GM18517 (cell line): ENCODE results near the gene GRM4.

ENCODE experiments used
- ATAC-seq: cut with Tn5 transposase; IDR thresholded peaks from one replicate; pipeline ENCODE4 v1.9.1; 2021; ENCODE audit warnings: mild to moderate bottlenecking, moderate library complexity; ENCODE audit not compliant: unreplicated experiment

Gene GRM4

DNA sequence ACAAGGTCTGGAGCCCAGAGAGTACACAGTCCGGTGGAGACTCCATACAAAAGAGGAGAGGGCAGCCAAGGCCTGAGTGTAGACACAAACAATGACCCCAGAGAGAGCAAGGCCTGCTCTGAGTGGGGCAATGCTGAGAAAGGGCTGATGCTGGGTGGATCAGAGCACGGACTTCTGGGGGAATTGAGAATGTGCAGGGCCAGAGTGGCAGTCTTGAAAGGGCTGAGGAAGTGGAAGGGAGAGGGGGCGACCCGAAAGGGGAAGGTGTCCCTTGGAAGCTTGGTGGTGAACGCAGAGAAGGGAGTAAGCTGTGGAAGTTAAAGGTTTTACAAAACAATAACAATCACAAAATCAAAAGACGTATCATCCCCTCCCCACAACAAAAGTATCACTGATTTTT is 12.0 kb upstream of the GRM4 start:
- ATAC-seq = no peak

DNA sequence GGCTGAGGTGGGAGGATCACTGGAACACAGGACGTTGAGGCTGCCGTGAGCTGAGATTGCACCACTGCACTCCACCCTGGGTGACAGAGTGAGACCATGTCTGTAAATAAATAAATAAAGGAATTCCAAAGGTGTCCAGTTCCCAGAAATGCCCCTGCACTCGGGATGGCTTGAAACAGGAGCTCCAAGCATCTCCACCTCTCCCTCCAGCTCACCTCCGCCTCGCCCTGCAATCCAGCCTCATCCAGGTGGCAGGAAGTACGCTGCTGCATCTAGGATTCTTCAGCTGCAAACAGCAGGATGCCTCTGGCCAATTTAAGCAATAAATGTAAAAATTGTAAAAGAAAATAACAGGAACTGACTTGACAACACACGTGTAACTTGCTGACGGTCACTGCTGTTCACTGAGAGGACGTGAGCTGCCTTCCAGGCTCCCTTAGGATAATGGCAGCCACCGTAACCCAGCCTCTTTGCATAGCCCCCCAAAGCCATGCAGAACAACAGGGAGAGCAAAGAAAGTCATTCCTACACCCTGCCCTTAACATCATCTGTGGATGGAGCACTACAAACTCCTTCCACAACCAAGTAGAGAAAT is 11.4 kb upstream of the GRM4 start:
- no peak for ATAC-seq

DNA sequence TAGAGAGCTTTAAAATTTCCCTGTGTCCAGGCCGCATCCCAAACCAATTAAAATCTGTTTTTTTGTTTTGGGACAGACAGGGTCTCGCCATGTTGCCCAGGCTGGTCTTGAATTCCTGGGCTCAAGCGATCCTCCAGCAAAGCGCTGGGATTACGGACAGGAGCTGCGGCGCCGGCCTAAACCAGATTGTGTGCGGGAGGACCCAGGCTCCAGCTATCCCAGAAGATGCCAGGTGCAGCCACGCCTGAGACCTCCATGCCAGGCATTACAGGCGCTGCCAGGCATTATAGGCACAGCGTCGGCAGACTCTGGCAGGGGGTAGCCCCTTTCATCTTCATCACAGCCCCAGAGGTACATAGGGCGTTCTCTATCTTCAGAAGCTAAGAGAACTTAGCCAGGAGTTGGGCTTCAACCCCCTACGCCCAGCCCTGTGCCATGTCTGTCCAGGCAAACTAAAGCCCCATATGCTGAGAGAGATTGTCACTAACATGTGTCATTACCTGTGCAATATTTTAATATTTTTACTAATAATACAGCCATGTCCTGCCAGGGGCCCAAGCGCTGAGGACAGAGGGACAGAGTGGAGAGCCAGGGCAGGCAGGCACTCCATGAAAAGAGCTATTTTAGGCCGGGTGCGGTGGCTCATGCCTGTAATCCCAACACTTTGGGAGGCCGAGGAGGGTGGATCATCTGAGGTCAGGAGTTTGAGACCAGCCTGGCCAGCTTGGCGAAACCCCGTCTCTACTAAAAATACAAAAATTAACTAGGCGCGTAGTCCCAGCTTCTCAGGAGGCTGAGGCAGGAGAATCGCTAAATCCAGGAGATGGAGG is 9.8 kb upstream of the GRM4 start:
- ATAC-seq = no peak

DNA sequence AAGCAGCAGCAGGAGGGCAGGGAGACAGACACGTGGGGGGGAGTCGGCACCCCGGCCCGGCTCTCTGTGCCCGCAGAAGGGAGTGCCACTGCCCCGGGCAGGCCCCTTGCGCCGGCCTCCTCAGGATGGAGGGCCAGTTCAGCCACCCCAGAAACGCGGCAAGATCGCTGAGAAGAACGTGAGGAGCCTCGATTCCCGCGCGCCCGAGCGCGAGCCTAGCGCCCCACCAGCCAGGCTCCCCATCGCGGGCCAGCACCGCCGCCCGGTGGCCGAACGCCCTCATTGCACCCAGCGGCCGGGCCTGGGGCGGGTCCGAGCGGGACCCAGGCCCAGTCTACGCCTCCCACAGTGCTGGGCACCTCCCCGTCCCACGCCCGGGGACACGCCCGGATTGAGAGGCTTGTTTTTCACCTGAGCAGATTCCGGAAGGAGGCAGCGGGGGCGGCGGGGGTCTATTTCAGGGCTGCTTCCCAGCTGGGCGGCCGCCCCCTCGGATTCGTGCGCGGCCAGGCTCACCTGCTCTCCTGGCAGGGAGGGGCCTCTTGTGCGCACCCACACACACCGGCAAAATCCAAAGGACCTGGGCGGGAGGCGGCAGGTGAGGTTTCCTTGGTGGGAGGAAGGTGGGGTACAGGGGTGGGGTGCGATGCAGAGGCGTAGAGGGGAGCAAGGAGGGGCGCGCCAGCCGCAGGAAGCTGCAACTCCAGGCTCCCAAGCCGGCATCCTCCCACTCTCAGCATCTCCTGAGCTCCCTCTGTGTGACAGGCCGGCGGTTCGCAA is 9.0 kb upstream of the GRM4 start:
- ATAC-seq = no peak

DNA sequence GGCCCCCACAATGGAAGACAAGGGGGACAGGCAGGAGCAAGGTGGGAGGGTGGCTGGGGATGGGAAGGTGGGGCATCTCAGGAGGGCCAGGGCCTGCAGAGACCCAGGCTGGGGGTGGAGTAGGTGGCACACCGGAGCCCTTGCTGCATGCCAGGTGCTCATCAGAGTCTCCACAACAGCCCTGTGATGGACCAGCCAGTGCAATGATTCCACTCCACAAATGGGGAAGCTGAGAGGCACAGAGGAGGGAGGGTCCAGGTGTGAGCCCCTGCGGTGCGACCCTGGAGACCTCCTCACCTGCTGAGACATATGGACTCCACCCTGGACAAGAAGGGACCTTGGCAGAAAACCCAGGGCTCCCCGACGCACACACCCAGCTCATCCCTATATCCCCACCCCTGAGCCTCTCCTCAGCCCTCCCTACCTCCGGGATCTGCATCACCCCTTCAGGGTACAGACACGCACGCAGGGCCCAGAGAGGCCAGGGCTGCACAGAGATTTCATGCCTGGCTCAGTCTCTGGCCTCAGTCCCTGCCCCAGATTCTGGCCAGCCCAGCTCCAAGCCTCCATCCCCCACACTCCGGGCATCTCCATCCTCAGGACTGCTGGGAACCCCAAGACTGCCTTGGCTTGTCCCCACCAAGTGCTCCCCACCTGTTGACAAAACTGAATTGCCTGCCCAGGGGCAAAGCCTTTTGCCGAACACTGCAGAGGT is 7.1 kb upstream of the GRM4 start:
- no peak for ATAC-seq

DNA sequence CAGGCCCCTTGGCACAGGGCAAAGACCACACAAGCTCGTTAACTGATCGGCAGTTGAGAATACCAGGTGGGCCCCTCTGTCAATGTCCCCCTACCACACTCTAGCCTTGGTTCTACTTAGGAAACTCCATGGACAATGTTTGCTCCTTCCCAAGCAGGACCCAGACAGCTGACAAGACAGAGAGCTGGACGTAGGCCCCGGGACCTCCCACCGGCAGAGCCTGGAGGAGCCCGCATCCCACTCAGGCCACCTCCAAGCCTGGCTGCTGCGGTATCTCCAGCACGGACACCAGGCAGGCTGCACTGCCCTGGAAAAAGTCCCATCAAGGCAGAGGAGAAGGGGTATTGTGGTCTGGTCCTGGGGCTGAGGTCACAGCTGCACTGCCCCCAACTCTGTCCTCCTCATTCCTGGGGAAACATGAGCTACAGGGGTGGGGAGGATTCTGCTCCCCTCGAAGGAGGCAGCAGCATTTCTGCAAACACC is 6.2 kb upstream of the GRM4 start:
- ATAC-seq = no peak

DNA sequence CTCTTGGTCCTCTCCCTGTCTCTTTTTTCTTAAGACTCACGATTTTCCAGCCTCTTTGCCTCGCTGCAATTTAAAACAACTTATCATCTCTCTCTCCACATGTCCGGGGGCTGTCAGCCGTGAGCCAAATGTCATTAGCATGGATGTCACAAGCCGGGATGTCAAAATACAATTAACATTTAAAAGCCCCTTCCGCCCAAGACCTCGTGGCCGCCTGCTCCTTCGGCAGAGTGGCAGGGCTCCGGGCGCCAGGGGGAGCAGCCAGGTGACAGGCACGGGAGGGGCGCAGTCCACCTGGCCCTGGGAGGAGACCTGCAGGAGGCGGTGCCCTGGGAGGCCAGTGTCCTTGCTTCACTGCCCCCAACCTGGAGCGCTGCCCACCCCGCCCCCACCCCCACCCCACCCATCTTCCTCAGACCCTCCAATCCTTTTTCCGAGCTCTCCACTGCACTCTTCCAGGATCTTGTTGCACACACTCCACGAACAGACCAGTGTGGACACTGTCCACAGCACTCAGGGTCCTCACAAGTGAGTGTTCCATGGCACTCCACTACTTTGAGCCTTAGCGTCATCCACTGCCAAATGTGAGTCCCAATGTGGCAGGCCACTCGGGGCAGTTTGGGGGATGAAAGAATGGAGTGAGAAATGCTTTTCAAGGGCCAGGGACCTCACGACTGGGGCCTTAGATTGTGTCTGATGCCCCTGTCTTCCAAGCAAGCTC is 5.6 kb upstream of the GRM4 start:
- no peak for ATAC-seq

DNA sequence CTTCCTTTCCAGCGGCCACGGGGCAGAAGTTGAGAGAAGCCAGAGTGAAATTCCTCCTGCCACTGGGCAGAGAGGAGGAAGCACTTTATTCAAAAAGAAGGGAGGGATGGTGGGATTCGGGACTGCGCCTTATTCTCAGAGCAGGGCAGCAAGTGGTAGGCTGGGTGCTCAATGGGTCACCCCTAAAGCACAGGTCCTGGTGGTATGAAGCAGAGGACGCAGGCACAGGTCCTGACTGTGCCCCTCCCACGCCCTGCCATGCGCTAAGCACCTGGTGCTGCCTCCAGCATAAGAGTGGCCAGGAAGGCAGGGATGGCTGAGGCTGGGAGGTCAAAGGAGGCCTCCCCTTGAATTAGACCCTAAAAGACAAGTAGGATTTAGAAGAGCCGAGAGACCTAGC is 4.9 kb upstream of the GRM4 start:
- no peak for ATAC-seq

DNA sequence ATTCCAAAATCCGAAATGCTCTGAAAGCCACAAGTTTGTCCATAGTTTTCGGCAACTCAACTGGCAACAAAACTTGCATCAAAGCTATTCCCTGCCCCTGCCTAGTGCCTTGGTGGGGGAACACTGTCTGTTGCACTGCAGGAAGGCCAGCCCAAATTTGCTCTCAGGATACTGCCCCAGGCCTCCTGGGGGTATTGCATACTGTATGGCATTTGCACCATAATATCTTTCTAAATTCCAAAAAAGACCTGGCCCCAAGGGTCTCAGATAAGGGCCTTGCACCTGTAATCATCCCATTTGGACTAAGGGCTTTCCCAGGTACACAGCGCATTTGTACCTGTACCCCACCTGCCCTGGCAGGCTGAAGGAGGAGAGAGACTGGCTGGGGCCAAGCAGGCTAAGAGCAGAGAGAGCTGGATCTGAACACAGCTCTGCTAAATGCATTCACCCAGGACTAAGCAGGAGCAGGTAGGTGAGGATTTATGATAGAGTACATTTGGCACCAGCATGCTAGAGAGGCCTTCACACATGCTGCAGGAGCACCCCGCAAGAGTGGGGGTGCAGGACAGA is 4.0 kb upstream of the GRM4 start:
- ATAC-seq = no peak

DNA sequence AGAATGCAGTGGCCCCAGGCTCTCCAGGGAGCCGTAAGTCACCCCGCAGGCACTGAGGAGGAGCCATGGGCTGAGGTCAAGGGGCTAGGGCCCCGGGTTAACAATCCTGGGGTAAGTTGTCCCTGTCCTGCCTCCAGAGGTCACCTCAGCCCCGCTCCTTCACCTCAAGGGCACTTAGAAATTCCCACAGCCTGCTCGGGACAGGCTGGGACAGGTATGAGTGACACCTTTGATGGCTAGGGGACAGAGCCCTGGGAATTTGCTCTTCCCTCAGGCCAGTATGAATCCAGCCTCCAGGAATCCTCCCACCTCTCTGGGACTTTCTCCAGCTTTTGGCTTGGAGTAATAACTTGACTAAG is 3.5 kb upstream of the GRM4 start:
- no peak for ATAC-seq

DNA sequence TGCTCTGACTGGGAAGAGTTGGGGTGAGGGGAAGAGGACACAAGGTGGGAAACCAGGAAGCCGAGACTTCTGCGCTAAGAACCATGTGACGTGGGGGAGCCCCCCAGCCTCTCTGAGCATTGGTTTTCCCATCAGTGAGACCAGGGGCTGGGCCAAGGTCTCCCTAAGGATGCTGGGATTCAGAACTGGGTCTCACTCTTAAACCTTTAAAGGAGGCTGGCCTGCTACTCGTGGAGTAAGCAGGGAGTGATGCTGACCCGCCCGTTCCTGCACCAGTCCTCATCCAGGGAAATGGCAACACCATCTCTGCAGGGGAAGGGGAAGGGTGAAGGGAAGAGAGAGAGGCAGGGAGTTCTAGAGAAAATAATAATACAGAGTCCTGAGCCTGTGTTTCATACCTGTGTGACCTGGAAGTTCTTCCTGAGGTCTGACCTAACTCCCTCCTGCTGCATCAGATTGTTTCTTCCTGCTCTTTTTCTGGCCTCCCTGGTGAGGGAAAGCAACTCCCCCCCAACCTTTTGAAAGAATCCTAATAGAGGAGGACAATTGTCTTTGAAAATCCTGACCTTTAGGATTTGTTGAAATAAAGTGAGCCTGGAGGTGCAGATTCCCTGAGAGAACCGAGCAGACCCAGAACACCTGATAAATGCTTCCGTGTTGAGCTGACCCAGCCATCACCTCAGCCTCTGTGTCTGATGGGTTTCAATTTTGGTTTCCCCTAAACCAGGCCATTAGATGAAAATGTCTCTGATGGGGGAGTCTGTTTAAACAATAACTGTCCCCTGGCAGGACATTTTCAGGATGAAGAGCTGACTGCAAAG is 3.0 kb upstream of the GRM4 start:
- ATAC-seq = no peak

DNA sequence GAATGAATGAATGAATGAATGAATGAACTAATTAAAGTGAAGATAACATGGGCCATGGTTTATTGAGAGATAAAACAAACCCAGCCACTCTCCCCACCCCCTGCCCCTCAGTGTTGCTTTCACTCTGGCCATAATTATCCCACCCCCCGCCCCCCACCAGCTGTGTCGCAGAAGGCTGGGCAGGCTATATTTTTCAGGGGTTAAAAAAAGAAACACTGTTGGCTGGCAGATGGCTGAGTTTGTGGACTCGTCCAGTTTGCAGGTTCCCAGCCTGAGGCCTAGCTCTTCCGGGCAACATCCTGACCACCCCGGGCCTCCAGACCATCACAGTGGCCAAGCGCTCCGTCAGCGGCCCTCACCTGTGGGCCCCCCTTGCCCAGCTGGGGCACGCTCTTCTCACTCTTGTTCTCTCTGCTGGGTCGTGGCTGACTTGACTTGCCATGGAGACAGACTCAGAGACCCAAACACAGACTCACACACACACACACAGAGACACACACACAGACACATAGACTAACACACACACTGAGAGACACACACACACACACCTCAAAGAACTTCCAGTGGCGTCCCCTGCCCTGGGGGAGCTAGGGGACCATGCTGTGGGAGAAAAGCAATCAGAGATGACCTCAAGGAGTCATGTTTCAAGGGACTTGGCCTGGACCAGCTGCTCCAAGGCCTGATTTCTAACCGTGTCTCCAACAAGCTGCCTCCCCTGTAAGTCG is 2.2 kb upstream of the GRM4 start:
- no peak for ATAC-seq

DNA sequence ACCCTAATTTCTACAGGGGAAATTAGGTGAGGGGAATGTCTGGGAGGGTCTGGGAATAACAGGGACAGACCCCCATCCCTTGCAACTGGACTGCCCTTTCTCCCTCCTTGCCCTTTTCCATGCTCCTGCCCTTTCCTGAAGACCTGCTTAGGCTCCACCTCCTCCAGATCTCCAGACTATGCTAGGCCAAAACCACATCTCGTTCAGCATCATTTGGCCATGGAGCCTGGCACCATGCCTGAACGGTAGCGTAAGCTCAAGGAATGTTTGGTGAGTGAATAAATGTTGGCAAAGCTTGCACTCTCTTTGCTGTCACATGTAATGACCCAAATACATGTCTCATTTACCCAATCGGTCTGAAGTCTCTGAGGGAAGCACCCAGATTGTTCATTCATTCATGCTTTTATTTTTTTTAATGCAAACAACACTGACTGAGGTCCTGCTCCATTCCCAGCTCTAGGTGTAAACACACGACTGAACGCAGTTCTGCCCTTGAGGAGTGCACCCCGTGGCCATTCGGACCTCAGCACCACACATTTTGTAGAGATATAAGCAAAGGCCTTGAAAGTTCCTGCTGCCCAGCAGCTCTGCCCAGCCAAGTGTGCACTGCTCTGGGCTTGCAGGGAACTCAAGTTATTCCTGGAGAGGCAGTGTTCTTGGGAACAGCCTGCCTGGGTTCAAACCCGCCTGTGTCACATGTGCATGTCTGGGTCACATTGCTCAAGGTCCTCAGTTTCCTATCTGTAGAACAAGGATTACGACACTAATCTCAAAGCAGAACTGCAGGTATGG is 1.1 kb upstream of the GRM4 start:
- no peak for ATAC-seq

DNA sequence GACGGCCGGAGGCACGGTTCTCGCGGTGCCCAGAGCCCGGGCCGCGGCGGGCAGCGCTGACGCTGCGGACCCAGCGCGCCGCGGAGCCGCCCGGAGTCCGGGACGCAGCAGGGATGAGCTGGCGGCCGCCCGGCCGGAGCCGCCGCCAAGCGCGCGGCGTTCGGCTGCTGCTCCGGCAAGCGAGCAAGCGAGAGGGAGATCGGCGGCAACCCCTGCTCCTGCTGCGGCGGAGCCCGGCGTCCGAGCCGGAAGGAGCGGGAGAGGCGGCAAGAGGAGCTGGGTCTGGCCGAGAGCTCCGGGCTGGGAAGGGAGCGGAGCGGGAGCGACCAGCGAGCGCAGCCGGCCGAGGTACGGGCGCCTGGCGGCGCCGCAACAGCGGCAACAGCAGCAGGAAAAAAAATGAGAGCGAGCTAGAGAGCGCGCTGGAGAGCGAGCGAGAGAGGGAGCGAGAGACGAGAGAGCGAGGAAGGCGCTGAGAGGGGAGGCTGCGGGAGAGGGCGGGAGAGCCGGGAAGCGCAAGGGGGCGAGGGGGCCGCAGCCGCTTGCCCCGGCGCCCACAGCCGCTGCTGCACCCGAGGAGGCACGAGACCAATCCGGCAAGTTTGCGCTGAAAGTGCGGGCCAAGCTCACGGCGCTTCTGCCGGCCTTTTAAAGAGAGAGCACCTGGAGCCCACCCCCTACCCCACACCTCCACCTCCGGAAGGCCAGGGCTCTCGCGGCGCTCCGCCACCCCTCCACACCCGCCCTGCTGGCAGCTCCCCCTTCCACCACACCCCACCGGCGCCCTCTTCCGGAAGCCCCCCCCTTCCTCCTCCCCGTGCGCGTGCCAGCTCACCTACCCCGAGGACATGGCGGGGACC is 496 bp downstream of the GRM4 start:
- no peak for ATAC-seq

DNA sequence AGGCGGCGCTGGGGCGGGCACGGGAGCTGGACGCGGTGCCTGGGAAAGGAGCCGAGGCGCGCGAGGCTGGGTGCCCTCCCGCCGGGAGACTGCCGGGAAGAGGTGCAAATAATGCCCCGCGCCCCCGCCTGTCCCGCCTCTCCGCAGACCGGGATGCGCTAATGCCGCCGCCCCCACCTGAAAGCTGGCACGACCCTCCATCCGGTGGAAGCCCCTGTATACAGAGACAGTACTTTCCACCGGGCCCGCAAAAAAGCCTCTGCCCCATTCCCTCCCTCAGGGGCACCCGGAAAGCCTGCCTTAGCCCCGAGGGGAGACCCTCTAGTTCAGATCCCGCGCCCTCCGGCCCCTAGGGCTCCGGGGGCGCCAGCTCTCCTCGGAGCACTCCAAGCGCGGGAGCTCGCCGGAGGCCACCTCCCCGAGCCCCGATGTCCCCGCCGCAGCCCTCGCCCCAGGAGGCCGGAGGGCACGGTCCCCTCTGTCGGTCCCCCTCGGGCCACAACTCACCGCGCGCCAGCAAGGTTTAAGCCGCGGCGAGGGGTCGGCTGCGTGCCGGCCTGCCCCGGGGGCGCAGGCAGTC is 1.2 kb downstream of the GRM4 start:
- no peak for ATAC-seq

DNA sequence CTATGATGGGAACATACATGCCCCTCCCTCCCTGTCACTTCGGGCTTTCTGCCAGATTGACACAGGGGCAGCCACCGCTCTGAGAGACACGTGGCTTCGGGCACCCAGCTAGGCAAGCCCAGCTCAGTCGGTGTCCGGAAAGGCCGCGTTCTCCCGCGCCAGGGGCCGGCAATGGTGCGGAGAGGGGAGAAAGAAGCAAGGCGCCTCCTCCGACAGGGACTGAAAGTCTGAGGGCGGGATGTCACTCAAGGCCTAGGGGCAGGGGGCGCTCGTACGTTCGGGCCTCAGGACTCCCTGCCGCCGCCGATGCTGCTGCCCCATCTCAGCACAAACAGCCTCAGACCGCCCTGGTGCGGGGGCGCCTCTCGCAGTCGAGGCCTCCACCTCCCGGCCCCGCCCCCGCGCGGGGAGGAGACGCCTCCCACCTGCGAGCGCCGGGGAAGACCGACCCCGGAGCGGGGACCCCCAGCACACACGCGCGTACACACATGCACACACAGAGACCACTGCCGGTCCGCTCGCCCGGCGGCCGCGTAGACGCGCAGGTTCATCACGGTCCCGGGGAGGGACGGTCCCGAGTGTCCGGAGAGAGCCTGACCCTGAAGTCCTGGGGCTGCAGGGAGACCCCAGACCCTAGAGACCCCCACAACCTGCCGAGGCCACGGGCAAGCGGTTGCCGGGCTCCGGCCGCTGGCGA is 1.9 kb downstream of the GRM4 start:
- no peak for ATAC-seq
